Posterior cingulate gyrus (tissue), 11 donors: ENCODE data around the gene ACKR1.
A peak's percentile ranks its signal among the peaks of the same experiment; 100 is the strongest.

ENCODE experiments used
- DNase-seq, 10 donors: peaks; one replicate each; pipeline versions ENCODE4 v3.0.0 to v3.0.0-alpha.2; 2020 to 2021; ENCODE audit warnings: mixed read lengths in 3 of 10
- intact Hi-C: fragments of 100-400 bp; cut with DNase I; formaldehyde crosslinking; loops from one replicate; pipeline ENCODE4 v1.15.1; 2023

The ACKR1 gene

DNA sequence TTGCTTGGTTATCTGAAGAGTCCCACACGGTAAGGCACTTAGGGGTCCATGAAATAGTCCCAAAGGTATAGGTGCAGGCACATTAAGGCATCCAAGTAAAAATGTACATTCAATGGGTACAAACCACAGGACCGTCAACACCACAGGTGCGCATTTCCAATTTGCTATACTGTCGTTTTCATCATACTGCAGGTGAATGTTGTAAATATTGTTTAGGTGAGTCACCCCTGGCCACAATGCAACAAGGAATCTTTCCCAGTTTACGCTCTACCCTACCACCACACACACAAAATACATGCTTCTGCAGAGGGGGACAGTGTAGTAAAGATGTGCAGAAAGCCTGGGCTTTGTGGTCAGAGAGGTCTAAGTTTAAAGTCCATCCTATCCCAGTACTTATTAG lies 19.6 kb upstream of the ACKR1 start:
- intact Hi-C loops: no loop called here

DNA sequence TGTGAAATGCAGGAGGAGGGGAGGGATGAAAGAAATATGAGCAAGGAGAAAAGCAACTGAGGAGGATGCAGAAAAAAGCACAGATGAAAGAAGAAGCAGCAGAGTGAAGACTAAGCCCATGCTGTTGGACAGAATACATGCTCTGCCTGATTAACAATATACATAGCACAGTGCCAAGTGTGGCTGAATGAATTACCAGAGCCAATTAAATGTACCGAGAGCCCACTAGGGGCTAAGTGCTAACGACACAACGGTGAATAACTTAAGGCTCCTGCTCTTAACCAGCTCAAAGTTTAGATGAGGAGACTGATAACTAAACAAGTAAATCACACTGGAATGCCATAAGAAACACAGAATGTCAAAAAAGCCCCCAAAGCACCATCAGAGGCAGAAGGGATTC lies 17.6 kb upstream of the ACKR1 start:
- intact Hi-C loops: no loop called here
- DNase-seq: no peak

More for the DNA sequence above, 19.6 kb upstream of the ACKR1 start:
- DNase-seq: no peak

DNA sequence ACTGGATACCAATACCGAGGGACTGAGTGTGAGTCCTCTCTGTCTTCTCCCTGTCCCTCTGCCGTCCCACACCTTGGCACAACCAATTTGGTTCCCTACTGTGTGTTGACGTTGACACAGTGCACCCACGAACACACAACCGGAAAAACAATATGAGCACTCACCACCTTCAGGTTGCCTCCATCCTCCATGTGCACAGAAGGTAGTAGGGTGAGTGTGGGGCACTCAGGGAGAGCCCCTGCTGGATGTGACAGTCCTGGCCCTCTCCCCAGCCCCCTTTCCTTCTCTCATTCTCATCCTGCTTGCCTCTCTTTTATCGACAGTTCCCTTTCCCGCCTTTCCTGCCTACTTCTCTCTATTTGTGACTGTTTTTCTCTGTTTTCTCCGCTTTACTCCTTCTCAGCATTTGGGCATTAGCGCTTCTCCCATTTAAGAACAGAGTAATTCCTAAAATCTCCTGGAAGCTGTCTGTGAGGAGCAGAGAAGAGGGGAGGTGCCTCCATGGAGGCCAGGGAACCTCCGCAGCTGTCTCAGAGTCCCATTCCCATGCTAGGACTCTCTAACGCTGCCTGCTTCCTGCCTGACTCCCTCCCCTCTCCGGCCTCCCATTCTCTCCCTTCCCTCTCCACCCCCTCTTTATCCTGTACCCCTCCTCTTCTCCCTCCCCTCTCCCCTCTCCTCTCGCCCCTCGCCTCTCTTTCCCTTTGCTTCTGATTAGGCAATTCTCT lies 16.9 kb upstream of the ACKR1 start:
- intact Hi-C loops: no loop called here
- DNase-seq: no peak

DNA sequence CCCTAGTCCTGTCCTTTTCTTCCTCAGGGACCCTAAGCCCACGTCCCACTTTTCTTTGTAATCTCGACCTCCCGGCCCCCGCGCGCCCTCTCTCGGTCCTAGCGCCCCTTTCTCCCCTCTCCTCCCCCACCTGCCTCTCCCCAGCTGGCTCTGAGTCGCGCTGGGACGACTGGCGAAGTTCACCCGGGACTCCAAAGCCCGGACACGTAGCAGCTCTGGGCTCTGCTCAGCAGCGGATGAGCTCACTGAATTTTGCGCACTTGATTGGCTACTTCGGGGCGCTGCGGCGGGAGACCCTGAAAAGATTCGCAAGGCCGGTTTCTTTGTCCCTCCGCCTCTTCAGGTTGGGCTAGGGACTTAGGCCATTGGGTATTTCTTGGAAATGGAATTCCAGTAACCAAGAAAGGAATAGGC lies 16.3 kb upstream of the ACKR1 start:
- intact Hi-C loops: no loop called here

DNA sequence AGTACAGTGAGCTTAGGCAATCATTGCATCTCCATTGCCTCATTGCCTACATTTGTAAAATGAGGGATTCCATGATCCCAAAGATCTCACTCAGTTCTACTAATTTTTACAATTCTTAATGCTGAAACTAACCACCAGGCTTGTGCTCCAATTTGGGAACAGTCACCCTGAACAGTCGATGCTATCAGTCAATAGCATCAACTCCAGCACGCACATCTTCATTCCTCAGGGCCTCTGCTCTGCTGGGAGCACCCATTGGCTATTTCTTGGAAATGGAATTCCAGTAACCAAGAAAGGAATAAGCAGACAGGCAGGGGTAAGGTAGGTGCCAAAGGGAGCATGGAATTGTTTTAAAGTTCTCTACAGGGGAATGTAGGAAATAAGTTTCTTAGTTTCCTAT lies 14.2 kb upstream of the ACKR1 start:
- DNase-seq: no peak
- intact Hi-C loops: no loop called here

More for the DNA sequence above, 16.3 kb upstream of the ACKR1 start:
- DNase-seq: peak in 8 of 10 donors; percentile 36 to 92 (median 58)

DNA sequence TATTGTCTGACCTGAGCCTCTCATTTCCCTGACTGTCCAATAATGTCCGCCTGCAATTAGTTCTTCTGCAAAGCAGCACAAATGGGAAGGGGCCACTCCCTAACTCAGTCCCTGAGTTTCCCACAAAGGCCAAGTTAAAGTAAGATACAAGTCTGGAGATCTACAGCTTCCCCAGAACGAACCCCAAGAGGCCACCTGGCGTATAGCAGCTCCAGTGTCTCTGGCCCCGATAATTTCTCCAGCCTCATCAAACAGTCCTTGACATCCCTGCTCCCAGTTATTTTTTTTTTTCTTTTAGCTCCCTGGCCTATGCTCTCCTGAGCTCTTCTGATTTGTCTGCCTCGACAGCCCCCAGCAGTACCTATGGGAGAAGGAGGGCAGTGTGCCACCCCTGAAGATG lies 8.1 kb upstream of the ACKR1 start:
- intact Hi-C loops: no loop called here
- DNase-seq: no peak

DNA sequence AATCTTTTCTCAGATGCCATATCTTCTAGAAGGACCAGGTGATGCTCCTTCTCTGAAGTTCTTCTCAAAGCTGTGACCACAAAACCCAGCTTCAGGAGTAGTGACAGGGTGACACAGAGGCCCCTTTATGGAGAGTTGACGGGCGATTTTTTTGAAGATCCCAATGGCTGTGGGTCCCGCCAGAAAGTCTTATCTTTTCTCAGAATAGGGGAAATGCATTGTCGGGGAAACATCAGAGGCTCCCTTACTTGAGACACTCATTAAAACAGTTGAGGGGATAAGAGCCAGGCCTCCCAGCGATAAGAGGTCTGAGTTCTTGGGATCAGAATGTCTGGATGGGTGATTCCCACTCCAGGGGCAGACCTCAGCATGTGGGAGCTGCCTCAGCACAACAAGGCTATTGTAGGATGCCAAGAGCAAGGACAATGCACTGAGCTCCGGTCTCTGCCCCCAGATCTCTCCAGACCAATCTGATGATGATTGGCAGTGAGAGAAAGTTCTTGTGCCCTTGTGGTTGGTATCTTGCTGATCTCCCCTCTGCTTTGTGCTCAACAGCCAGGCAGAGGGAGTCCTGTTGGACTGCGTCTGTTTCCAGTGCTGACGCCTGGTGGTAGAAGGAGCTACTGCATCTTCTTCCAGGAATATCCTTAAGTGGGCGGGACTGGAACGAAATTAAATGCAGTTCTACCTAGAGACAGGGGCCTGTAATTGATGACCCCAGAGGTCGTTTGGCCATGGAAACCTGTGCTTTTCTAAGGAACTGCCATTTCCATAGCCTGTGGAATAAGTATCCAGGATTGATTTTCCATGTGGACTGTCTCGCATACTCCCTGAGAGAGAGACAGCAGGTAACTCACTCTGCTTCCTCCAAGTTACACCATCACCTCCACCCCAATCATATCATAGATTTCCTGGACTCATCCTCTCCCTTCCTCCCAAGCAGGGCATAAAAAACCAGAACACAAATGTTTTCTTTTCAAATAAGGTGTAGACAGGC lies 6.8 kb upstream of the ACKR1 start:
- peak in 8 of 10 donors; percentile 56 to 95 (median 77) for DNase-seq
- intact Hi-C loops: loop anchor here (1.0 kb wide), 1 partner anchor 37 kb away; no protein-coding TSS in a partner anchor

DNA sequence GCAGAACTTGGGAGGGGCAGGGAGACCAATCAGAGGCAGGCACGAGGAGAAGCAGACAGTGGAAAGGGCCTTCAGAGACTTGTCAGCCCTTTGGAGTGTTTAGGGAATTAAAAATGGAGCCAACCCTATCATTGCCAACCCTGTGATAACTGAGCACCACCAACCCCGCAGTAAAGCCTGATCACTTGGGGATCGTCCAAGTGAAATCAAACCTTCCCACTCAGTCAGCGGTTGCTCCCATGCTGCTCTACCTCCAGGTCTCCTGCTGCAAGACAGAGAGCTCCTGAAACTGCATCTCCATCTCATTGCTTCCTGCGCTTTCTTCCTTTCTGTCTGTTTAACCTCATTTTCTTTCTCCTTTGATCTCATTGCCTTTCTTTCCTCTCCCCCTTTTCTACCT lies 4.8 kb upstream of the ACKR1 start:
- no peak for DNase-seq
- intact Hi-C loops: no loop called here

DNA sequence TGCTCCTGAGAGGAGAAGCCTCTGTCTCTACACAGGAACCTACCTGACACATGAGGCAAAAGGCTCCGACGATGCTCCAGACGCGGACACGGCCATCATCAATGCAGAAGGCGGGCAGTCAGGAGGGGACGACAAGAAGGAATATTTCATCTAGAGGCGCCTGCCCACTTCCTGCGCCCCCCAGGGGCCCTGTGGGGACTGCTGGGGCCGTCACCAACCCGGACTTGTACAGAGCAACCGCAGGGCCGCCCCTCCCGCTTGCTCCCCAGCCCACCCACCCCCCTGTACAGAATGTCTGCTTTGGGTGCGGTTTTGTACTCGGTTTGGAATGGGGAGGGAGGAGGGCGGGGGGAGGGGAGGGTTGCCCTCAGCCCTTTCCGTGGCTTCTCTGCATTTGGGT lies 3.9 kb upstream of the ACKR1 start:
- DNase-seq: no peak
- intact Hi-C loops: no loop called here

DNA sequence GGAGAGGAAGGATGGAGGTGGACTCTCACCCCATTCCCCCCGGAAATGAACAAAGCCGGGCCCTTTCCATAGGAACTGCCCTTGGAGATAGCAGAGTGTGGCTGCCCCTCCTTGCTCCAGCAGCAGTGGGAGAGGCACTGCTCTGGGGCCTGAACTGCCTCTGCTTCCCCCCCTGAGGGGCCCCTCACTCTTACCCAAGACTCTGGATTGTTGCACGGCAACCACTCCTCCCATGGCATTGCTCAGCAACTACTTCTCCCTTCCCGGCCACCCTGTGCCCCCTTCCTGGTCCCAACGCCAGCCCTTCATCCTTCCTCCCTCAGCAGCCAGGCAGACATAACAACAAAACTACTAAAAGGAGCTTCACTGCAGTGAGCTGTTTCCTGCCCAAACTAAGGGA lies 3.0 kb upstream of the ACKR1 start:
- intact Hi-C loops: no loop called here
- DNase-seq: no peak

DNA sequence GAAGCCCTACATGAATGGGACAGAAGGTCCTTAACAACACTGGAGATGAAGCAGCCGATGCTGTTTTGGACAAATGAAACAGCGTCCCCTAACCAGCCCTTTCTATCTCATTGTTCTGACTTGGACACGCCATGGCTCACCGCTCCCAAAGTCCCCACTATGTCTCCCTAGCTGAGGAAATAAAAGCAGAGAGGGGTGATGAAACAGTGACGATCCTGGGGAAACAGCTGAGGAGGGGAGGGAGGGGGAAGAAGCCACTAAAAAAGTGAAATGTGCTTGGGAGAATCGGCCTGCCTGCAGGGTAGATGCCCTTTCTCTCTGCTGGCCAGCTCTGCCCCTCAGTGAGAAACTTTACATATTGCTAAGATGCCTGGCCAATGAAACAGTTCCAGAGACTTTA lies 1.1 kb upstream of the ACKR1 start:
- DNase-seq: no peak
- intact Hi-C loops: no loop called here

DNA sequence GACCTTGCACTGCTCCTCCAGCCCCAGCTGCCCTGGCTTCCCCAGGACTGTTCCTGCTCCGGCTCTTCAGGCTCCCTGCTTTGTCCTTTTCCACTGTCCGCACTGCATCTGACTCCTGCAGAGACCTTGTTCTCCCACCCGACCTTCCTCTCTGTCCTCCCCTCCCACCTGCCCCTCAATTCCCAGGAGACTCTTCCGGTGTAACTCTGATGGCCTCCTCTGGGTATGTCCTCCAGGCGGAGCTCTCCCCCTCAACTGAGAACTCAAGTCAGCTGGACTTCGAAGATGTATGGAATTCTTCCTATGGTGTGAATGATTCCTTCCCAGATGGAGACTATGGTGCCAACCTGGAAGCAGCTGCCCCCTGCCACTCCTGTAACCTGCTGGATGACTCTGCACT lies 550 bp downstream of the ACKR1 start:
- intact Hi-C loops: no loop called here
- no peak for DNase-seq

DNA sequence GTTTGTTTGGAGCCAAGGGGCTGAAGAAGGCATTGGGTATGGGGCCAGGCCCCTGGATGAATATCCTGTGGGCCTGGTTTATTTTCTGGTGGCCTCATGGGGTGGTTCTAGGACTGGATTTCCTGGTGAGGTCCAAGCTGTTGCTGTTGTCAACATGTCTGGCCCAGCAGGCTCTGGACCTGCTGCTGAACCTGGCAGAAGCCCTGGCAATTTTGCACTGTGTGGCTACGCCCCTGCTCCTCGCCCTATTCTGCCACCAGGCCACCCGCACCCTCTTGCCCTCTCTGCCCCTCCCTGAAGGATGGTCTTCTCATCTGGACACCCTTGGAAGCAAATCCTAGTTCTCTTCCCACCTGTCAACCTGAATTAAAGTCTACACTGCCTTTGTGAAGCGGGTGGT lies 1.4 kb downstream of the ACKR1 start:
- no peak for DNase-seq
- intact Hi-C loops: no loop called here

DNA sequence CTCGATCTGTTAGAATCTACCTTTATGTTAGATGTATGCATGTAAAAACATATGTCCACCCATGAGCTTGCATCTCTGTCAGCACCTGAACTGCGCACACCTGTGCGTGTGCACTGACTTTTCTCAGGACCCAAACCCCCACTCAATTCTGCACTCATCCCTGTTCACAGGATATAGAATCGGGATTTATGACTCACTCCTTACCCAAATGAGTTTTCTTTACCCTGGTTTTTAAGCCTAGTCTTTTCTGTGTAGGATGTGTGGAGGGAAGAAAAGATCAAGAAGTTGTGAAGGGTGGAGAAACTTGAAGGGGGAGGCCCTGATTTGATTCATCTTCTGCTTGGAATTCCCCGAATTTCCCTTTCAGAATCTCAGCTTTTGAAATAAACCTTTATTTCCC lies 2.4 kb downstream of the ACKR1 start:
- intact Hi-C loops: no loop called here
- no peak for DNase-seq

DNA sequence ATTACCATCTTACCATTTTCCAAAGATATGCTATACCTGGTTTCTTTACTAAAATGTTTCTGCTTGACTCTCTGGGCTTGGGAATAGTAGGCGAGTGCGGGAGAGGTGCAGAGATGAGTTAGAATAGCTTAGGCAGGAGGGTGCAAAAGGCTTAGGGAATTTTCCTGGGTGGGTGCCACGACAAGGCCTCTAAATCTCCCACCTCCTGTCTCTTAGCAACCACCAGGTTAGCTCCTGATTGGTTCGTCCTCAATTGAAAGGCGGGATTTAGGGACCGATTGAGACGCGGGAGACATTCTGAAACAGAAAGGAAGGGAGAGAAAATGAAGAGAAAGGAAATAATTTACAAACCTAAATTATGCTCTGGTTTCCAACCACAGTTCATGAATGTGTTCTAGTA lies 3.1 kb downstream of the ACKR1 start:
- intact Hi-C loops: no loop called here
- peak in 6 of 10 donors; percentile 51 to 92 (median 64) for DNase-seq

DNA sequence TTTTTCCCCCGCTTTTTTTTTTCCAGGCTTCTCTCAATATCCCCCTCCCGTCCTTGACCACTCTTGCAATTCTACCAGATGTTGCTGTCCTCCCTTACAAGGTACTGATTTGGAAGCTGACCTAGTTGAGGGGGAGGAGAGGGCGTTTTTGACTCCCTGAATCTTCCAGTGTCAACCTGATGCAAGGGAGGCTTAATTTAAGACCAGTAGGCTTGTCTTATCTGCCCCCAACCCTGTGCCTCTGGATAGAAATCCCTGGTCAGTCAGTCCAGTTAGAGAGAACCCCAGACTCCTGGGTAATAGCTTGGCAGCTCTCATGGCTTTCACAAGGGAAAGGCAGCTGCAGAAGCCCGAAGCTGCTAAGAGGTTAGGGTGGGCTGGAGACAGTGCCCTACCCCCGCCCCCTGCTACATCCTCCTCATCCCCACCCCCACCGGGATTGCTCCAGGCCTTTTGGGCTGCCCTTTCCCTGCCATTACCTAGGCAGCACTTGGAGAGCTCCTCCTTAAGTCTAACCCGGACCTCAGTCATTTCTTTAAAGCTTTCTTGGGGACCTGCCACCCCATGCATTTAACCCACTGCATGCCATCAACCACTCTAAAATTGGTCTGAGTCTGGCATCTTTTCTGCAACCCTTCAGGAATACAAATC lies 3.6 kb downstream of the ACKR1 start:
- intact Hi-C loops: no loop called here
- peak in 1 of 10 donors; percentile 25 for DNase-seq

DNA sequence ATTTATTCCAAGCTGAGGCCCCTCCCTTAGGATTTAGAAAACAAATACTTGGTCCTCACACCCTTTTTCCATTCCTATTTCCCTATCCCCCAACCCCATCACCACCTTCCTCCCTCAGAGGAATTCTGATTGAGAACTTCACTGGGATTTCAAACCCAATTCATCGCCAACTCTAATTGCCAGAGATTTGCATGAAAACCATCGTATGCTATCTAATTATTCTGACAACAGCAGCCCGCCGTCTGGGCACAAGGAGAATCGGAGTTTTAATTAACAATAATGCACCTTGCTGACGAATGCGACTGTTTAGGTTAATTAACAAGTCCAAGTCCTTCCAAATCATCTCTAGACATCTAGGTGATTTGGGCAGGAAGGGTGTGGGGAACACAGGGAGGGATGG lies 4.4 kb downstream of the ACKR1 start:
- intact Hi-C loops: no loop called here
- no peak for DNase-seq

DNA sequence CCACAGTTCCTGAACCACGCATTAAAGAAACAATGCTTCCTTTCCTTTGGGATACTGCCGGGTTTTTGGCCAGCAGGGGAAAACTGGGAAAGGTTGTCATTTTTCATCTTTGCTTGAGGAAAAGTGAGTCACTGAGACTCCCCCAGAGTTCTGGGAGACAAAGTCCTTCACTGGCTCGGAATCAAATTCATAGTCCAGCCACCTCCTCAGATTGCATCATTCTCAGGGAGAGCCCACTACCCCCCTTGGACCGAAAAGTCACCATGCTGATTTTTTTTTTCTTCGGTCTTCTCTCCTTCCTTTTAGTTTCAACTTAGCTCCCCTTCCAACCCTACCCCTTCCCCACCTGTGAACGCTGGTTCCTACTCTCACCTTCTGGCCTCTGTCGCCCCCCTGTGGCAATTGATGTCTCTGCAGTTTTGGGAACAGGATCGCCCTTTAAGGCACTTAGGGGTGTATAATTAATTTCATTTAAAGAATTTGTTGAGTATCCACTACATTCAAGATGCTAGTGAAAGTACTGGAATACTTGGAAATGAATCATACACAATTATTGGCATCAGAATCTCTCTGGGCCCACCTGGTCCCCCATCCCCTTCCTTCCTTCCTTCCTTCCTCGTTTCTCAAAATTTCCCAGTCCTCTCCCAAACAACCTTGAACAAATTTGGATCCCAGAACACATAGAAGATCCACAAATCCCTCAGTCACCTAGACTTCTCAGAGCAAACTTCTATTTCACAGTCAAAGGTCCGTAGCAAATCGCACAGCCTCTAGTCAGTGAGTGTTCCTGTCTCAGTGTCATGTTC lies 6.9 kb downstream of the ACKR1 start:
- peak in 8 of 10 donors; percentile 53 to 91 (median 71) for DNase-seq
- intact Hi-C loops: loop anchor here (1.0 to 5.0 kb wide), 3 partner anchors 50 to 681 kb away; no protein-coding TSS in a partner anchor

DNA sequence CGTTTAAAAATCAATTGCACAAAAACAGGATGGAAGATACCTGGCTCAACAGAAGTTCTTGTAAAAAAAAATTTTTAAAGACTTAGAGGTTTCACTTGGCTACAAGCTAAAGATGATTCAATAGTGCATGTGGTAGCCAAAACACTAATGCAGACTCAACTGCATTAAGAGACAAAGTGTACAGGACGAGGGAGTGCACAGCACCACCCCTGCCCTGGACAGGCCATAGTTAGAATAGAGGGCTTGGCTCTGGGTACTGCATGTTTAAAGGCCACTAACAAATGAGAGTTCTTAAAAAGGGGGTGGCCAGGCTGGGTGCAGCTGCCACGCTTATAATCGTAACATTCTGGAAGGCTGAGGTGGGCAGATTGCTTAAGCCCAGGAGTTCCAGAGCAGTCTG lies 7.9 kb downstream of the ACKR1 start:
- DNase-seq: no peak
- intact Hi-C loops: loop anchor here (5.0 kb wide), 1 partner anchor 680 kb away; no protein-coding TSS in a partner anchor
